ENCODE measurements around the gene HERC6.

HERC6 gene

GRCh38 chr4:88457307-88458103, 78.9 kb downstream of the HERC6 start:
- TF ChIP-seq Cebpa-rat (IDR thresholded peaks at IDR 0.05) = no peak
- H3K4me2 ChIP-seq = peak overlapping the region; percentile 90
- H3K27me3 ChIP-seq = peaks cover 22% of the 10 kb centered on the region
- H3K27ac ChIP-seq = peak overlapping the region; percentile 81
- H3K9me3 ChIP-seq = peaks cover 11% of the 10 kb centered on the region; the same call in 1 of the 2 replicates
- H4K20me1 ChIP-seq = no peaks in the 10 kb centered on the region
- H3K4me1 ChIP-seq = peaks cover 25% of the 10 kb centered on the region
- no peaks in the 10 kb centered on the region for H3K36me3 ChIP-seq
- peak overlapping the region; percentile 78 for H3K9ac ChIP-seq
- H3K4me3 ChIP-seq = peak overlapping the region; percentile 79

DNA sequence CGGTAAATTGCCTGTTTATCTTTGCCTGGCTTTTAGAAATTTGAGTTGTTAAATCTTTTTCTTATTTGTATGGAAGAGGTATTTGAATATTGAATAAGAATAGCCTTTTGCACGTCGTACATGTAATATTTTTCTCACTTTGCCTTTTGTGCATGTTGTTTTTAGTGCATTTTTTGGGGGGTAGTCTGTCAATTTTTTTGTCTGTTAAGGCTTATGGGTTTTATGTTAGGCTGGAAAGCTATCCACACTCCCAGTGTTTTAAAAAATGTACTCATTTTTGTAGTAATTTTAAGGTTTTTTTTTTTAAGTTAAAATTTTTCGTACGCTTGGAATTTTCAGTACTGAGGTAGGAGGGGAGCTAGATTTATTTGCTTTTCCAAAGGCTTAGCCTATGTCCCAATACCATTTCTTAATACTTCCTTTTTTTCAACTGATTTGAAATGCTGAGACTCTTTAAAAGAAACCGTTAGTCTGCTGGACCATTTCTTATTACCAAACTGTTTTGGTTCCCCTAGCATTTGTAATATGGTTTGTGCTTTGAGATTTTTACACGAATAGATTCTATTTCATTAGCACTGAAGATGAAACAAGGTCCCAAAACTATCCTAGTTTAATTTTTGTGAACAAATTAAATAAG, 79.6 kb downstream of the HERC6 start:
- Histone ChIP-seq H3K4me2 (peak overlapping the region; percentile 90), H3K27ac (no peak overlapping the region), H3K9ac (no peak overlapping the region), H3K27me3 (peaks cover 22% of the 10 kb centered on the region), H3K9me3 (peaks cover 4% of the 10 kb centered on the region; the same call in 1 of the 2 replicates), H3K4me3 (peak overlapping the region; percentile 79), H3K4me1 (peaks cover 25% of the 10 kb centered on the region), H3K36me3 (no peaks in the 10 kb centered on the region), H4K20me1 (no peaks in the 10 kb centered on the region)
- no peak for TF ChIP-seq Cebpa-rat (IDR thresholded peaks at IDR 0.05)

DNA sequence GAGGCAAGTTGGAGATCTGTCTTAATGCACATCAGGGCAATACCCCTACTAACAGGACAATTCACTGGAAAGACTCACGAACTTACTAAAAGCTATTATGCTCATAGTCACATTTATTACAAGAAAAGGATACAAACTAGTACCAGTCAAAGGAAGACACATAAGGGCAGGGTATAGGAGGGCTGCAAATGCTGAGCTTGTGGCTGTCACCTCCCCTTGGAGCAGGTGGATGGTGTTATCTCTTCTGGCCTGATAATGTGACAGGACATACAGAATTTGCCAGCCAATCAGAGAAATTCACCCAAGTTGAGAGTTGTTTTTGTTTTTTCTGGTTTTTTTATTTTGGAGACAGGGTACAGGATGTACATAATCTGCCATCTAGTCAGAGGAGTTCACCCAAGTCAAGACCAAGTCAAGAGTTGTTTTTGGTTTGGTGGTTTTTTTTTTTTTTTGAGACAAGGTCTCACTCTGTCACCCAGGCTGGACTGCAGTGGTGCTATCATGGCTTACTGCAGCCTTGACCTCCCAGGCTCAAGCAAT, 87.1 kb downstream of the HERC6 start:
- Histone ChIP-seq H4K20me1 (no peaks in the 10 kb centered on the region), H3K36me3 (peaks cover 21% of the 10 kb centered on the region), H3K4me3 (no peak overlapping the region), H3K9ac (no peak overlapping the region), H3K9me3 (no peaks in the 10 kb centered on the region), H3K27me3 (no peaks in the 10 kb centered on the region), H3K4me2 (no peak overlapping the region), H3K4me1 (no peaks in the 10 kb centered on the region), H3K27ac (no peak overlapping the region)
- TF ChIP-seq Cebpa-rat (IDR thresholded peaks at IDR 0.05) = no peak

DNA sequence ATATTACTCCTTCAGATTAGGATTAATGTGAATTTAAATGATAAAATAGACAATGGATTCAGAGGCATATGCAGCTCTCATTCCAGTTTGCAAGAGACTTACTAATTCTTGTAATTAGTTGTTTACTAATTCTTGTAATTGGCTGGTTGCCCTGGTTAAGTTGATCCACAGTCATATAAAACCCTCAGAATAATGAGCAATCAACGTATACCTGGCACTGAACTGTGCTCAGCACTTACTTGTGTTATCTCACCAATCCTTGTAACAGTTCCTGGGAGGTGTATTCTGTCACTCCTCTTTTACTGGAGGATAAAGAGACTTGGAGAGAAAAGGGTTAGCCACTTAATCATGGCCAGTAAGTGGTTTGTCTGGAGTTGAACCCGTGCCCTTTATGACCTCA, 88.7 kb downstream of the HERC6 start:
- H3K4me2 ChIP-seq = no peak overlapping the region
- H3K9ac ChIP-seq = no peak overlapping the region
- H3K4me3 ChIP-seq = no peak overlapping the region
- no peaks in the 10 kb centered on the region for H3K9me3 ChIP-seq
- no peak for TF ChIP-seq Cebpa-rat (IDR thresholded peaks at IDR 0.05)
- H3K36me3 ChIP-seq = peaks cover 21% of the 10 kb centered on the region
- no peak overlapping the region for H3K27ac ChIP-seq
- H3K4me1 ChIP-seq = no peaks in the 10 kb centered on the region
- H3K27me3 ChIP-seq = no peaks in the 10 kb centered on the region
- H4K20me1 ChIP-seq = no peaks in the 10 kb centered on the region

DNA sequence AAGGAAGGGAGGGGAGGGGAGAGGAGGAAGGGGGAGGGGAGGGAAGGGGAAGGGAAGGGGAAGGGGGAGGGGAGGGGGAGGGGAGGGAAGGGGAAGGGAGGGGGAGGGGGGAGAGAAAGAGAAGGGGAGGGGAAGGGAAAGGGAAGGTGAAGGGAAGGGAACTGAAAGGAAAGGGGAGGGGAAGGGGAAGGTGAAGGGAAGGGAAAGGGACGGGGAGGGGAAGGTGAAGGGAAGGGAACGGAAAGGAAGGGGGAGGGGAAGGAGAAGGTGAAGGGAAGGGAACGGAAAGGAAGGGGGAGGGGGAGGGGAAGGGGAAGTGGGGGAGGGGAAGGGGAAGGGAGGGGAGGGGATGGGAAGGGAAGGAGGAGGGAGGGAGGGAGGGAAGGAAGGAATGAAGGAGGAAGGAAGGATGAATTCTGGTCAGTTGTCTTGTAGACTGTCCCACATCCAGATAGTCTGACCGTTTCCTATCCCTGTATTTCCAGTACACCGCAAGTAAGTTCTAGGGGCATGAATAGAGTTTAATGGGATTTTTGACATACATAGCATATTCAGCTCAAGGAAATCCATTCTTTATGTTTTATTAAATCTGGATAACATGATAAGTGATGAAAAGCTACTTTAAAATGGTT, 98.7 kb downstream of the HERC6 start:
- no peak for TF ChIP-seq Cebpa-rat (IDR thresholded peaks at IDR 0.05)
- Histone ChIP-seq H4K20me1 (no peaks in the 10 kb centered on the region), H3K4me1 (no peaks in the 10 kb centered on the region)

GRCh38 chr4:88478247-88478646, 99.6 kb downstream of the HERC6 start:
- Histone ChIP-seq H3K4me2 (no peak overlapping the region), H3K9me3 (no peaks in the 10 kb centered on the region), H3K4me3 (no peak overlapping the region), H3K36me3 (0 out of 2 replicates have a peak, but pooled peaks cover 9% of the 10 kb centered on the region), H3K9ac (no peak overlapping the region), H3K27me3 (no peaks in the 10 kb centered on the region), H3K27ac (no peak overlapping the region), H3K4me1 (no peaks in the 10 kb centered on the region), H4K20me1 (no peaks in the 10 kb centered on the region)
- TF ChIP-seq Cebpa-rat (IDR thresholded peaks at IDR 0.05) = no peak

More for the DNA sequence above, 98.7 kb downstream of the HERC6 start:
- H3K4me3 ChIP-seq = no peak overlapping the region
- H3K27me3 ChIP-seq = no peaks in the 10 kb centered on the region
- H3K4me2 ChIP-seq = no peak overlapping the region
- no peak overlapping the region for H3K9ac ChIP-seq
- H3K36me3 ChIP-seq = 0 out of 2 replicates have a peak, but pooled peaks cover 10% of the 10 kb centered on the region
- no peaks in the 10 kb centered on the region for H3K9me3 ChIP-seq
- H3K27ac ChIP-seq = no peak overlapping the region

- Histone ChIP-seq H3K4me1 (no peaks in the 10 kb centered on the region), H3K9ac (no peak overlapping the region), H4K20me1 (no peaks in the 10 kb centered on the region), H3K27ac (no peak overlapping the region), H3K36me3 (0 out of 2 replicates have a peak, but pooled peaks cover 3% of the 10 kb centered on the region), H3K9me3 (no peaks in the 10 kb centered on the region), H3K4me3 (no peak overlapping the region), H3K27me3 (no peaks in the 10 kb centered on the region), H3K4me2 (no peak overlapping the region)
- TF ChIP-seq Cebpa-rat (IDR thresholded peaks at IDR 0.05) = no peak
Measured at GRCh38 chr4:88481537-88481936, 102.9 kb downstream of the HERC6 start.

DNA sequence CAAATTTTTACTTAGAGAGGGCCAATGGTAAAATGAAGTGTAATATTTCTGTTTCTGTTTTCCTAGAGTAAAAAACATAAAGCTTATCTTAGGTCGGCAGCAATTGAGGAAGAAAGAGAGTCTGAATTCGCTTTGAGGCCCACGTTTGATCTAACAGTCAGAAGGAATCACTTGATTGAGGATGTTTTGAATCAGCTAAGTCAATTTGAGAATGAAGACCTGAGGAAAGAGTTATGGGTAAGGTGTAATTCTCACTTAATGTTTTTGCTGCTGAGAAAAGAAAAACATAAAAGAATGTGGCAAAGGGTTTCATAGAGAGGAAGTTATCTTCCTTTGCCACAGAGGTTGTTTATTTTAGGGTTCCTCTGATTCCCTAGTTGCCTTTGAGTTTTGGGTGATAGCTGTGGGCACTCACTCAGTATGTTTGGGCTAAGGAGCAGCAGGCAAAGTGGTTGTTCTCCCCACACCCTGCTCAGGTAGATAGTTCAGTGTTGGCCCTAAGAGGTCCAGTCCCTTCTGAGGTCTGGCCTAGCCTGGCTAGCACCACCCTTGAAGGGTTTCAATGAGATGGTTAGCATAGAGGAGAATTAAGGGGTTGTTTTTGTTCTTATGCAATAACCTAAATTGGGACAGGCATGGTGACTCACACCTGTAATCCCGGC, 110.6 kb downstream of the HERC6 start:
- Histone ChIP-seq H3K4me3 (no peak overlapping the region), H3K36me3 (peaks cover 4% of the 10 kb centered on the region; the same call in 1 of the 2 replicates), H4K20me1 (no peaks in the 10 kb centered on the region), H3K9me3 (no peaks in the 10 kb centered on the region), H3K27me3 (no peaks in the 10 kb centered on the region), H3K27ac (no peak overlapping the region), H3K9ac (no peak overlapping the region), H3K4me1 (no peaks in the 10 kb centered on the region), H3K4me2 (no peak overlapping the region)
- TF ChIP-seq Cebpa-rat (IDR thresholded peaks at IDR 0.05) = no peak

All from BLaER1 (cell line).